ENCODE results near the gene ZFAND5. TPM values are rescaled to one million over a fixed set of nuclear protein-coding genes. Genes with fewer than 3 reads are reported as not detected.

ZFAND5 gene, protein sequence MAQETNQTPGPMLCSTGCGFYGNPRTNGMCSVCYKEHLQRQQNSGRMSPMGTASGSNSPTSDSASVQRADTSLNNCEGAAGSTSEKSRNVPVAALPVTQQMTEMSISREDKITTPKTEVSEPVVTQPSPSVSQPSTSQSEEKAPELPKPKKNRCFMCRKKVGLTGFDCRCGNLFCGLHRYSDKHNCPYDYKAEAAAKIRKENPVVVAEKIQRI
- 100 to 1,000 TPM; 105 to 281 (median 137) TPM for total RNA-seq

DNA sequence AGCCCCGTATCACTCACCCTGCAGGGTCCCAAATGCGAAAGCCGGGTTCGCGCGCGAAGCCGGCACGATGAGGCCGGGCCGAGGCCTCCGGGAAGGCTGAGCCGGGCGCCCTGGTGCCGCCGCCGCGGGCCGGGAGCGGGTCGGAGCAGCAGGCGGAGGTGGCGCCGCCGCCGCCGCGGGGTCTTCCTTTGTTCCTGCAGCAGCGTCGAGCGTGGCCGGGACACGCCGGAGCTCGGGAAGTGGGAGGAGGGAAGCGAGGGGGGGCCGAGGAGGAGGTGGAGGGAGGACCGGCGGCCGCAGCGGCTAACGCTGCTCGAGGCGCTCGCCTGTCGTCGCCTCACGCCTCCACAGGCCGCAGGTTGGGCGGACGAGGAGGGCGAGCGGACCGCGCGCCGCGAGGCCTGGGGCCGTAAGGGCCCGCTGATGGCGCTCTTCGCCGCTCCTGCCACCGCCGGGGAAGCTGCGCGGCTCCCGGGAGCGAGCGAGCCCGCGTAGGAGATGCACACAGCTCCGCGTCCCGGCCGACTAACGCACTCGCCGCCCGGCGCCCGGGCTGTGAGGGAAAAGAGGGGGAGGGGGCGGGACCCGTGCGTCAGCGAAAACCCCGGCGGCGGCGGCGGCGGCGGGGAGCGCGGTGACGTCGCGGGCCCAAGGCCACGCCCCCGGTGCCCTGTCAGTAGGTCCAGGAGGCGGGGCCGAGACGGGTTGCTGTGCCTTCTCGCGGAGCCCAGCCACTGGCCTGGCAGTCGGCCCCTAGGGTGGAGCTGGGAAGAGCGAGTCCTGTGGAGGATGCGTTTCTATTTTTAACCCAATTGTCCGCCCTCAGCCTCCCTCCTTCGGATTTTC is at the start of gene ZFAND5:
Gene ZFAND5 (minus strand): TSS at position 530 of the 846 bp plus-strand sequence. CDS start 4,430 bp downstream, outside the sequence.
- H3K4me1 ChIP-seq, result peaks cover 41% of the 10 kb centered on the region
- TF ChIP-seq POLR2AphosphoS5 (IDR thresholded peaks at IDR 0.05) (peak; percentile 97 to 99 (median 99)), EP300 (IDR thresholded peaks at IDR 0.05) (peak; percentile 41), POLR2A (IDR thresholded peaks at IDR 0.05) (peak; percentile 99 to 100)
- TF ChIP-seq, protein P1, sequence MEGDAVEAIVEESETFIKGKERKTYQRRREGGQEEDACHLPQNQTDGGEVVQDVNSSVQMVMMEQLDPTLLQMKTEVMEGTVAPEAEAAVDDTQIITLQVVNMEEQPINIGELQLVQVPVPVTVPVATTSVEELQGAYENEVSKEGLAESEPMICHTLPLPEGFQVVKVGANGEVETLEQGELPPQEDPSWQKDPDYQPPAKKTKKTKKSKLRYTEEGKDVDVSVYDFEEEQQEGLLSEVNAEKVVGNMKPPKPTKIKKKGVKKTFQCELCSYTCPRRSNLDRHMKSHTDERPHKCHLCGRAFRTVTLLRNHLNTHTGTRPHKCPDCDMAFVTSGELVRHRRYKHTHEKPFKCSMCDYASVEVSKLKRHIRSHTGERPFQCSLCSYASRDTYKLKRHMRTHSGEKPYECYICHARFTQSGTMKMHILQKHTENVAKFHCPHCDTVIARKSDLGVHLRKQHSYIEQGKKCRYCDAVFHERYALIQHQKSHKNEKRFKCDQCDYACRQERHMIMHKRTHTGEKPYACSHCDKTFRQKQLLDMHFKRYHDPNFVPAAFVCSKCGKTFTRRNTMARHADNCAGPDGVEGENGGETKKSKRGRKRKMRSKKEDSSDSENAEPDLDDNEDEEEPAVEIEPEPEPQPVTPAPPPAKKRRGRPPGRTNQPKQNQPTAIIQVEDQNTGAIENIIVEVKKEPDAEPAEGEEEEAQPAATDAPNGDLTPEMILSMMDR (IDR thresholded peaks at IDR 0.05), result no peak
- peak within 1 kb of the TSS; percentile 86 for H3K4me3 ChIP-seq
- no peaks in the 10 kb centered on the region for H3K27me3 ChIP-seq
- no peaks in the 10 kb centered on the region for H3K9me3 ChIP-seq
- peaks cover 6% of the 10 kb centered on the region for H3K36me3 ChIP-seq
- DNase-seq (ENCODE audit: low spot score in 2 of 2), result peak; percentile 98 to 99
- H3K27ac ChIP-seq, result peak within 1 kb of the TSS; percentile 100
- under 1% methylated on average over 33 of the region's 110 CpGs for WGBS

DNA sequence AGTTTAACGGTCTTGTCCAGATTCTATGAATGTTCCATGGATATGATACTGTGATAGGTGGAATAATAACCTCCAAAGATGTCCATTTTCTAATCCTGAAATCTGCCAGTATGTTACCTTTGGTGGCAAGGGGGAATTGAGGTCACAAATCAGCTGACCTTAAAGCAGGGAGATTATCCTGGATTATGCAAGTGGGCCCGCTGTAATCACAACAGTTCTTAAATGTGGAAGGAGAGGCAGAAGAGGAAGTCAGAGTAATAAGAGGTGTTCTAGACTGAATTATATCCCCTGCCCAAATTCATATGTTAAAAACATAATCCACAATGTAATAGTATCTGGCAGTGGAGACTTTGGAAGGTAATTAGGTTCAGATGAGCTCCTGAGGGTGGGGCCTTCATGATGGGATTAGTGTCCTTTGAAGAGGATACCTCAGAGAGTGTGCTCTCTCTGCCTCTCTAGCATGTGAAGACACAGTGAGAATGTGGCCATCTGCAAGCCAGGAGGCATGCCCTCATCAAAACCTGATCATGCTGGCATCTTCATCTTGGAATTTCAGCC is 47.6 kb upstream of the ZFAND5 start:
- Histone ChIP-seq H3K36me3 (no peaks in the 10 kb centered on the region), H3K27ac (no peak overlapping the region), H3K4me1 (no peaks in the 10 kb centered on the region), H3K4me3 (no peak overlapping the region), H3K9me3 (no peaks in the 10 kb centered on the region), H3K27me3 (no peaks in the 10 kb centered on the region)
- 94% methylated on average over 2 of the region's 2 CpGs for WGBS
- no peak for DNase-seq (ENCODE audit: low spot score in 2 of 2)
- TF ChIP-seq POLR2AphosphoS5 (IDR thresholded peaks at IDR 0.05), result no peak
- TF ChIP-seq, protein P1 (IDR thresholded peaks at IDR 0.05), result no peak
- no peak for TF ChIP-seq EP300 (IDR thresholded peaks at IDR 0.05)
- TF ChIP-seq POLR2A (IDR thresholded peaks at IDR 0.05), result no peak

DNA sequence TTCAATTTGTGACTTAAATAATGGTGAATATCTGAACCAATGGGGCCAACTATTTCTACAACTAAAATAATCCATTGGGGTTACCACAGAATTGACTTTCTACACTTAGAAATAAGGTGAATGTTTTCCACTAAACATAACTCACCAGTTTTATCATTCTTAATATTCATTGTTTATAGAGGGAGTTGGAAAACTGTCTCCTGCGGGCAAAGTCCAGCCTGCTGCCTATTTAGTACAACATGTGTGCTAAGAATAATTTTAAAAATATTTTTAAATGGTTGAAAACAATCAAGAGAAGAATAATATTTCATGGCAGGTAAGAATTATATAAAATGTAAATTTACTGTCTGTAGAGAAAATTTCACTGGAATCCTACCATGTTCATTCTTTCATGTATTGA is 45.2 kb upstream of the ZFAND5 start:
- TF ChIP-seq POLR2A (IDR thresholded peaks at IDR 0.05) (no peak), POLR2AphosphoS5 (IDR thresholded peaks at IDR 0.05) (no peak), EP300 (IDR thresholded peaks at IDR 0.05) (no peak)
- TF ChIP-seq, protein P1 (IDR thresholded peaks at IDR 0.05), result no peak
- no peaks in the 10 kb centered on the region for H3K4me1 ChIP-seq
- H3K9me3 ChIP-seq, result no peaks in the 10 kb centered on the region
- H3K4me3 ChIP-seq, result no peak overlapping the region
- no peak for DNase-seq (ENCODE audit: low spot score in 2 of 2)
- no peaks in the 10 kb centered on the region for H3K36me3 ChIP-seq
- whole genome bisulfite sequencing, result 93% methylated on average over 1 of the region's 1 CpG
- no peak overlapping the region for H3K27ac ChIP-seq
- H3K27me3 ChIP-seq, result no peaks in the 10 kb centered on the region

DNA sequence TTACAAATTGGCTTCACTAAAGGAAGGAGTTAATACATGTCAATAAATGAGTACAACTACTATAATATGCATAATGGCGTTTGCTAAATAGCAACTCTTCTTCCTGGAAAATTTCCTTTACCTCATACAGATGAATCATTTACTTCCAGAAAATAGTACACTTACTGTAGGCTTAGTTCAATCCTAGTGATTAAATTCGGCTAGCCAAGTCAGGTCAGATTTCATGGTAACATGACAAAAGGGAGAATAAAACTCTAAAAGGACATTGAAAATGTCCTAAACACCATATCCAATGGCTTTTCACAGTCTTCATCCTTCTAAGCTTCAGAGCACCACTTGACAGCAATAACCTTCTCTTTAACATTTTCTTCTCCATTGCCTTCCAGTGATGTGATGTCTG is 42.1 kb upstream of the ZFAND5 start:
- Histone ChIP-seq H3K4me3 (no peak overlapping the region), H3K9me3 (no peaks in the 10 kb centered on the region), H3K4me1 (no peaks in the 10 kb centered on the region), H3K27me3 (no peaks in the 10 kb centered on the region), H3K36me3 (no peaks in the 10 kb centered on the region), H3K27ac (no peak overlapping the region)
- TF ChIP-seq POLR2AphosphoS5 (IDR thresholded peaks at IDR 0.05) (no peak), POLR2A (IDR thresholded peaks at IDR 0.05) (no peak), EP300 (IDR thresholded peaks at IDR 0.05) (no peak)
- TF ChIP-seq, protein P1 (IDR thresholded peaks at IDR 0.05), result no peak
- DNase-seq (ENCODE audit: low spot score in 2 of 2), result no peak
- 36% methylated on average over 2 of the region's 2 CpGs for WGBS

DNA sequence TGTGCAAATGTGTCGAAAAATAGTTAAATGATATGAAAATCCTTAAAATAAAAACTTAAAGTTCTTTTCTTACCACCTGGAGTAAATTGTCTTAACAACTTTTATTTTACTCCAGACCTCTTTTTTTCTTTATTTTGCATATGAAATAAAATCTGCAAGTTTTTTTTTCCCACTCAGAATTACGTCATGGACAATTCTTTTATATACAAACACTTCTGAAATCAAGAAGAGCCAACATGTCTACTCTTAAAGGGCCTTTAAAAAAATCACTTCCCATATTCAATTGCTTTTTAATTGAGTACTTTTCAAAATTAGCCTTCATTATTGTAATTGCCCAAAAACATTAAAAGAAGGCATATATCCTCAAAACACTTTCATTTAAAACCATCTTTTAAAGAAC is 37.7 kb upstream of the ZFAND5 start:
- Histone ChIP-seq H3K27ac (no peak overlapping the region), H3K9me3 (no peaks in the 10 kb centered on the region), H3K36me3 (no peaks in the 10 kb centered on the region), H3K4me3 (no peak overlapping the region), H3K27me3 (no peaks in the 10 kb centered on the region), H3K4me1 (no peaks in the 10 kb centered on the region)
- TF ChIP-seq POLR2AphosphoS5 (IDR thresholded peaks at IDR 0.05), result no peak
- TF ChIP-seq EP300 (IDR thresholded peaks at IDR 0.05), result no peak
- no peak for TF ChIP-seq POLR2A (IDR thresholded peaks at IDR 0.05)
- TF ChIP-seq, protein P1 (IDR thresholded peaks at IDR 0.05), result no peak
- DNase-seq (ENCODE audit: low spot score in 2 of 2), result no peak
- 84% methylated on average over 2 of the region's 2 CpGs for WGBS
